ENCODE data around the gene CFAP54.

DNA sequence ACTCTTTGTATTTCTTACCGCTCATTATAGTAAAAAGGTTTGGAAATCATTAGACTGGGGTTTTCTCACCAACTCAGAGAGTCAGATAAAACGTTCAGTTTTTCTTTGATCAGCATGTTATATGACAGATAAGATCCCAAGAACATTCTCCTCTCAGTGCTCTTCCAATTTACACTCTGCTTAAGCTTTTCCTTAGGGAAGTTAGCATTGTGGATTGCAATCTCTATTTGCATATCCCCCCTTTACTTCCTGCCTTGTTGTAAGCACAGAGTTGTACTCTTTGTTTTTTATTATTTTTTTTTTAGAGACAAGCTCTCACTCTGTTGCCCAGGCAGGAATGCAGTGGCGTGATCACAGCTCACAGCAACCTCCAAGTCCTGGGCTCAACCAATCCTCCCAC is 11.4 kb upstream of the CFAP54 start:
- TF ChIP-seq, protein P1, sequence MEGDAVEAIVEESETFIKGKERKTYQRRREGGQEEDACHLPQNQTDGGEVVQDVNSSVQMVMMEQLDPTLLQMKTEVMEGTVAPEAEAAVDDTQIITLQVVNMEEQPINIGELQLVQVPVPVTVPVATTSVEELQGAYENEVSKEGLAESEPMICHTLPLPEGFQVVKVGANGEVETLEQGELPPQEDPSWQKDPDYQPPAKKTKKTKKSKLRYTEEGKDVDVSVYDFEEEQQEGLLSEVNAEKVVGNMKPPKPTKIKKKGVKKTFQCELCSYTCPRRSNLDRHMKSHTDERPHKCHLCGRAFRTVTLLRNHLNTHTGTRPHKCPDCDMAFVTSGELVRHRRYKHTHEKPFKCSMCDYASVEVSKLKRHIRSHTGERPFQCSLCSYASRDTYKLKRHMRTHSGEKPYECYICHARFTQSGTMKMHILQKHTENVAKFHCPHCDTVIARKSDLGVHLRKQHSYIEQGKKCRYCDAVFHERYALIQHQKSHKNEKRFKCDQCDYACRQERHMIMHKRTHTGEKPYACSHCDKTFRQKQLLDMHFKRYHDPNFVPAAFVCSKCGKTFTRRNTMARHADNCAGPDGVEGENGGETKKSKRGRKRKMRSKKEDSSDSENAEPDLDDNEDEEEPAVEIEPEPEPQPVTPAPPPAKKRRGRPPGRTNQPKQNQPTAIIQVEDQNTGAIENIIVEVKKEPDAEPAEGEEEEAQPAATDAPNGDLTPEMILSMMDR (conservative IDR thresholded peaks at IDR 0.05 in 1 of 2, IDR thresholded peaks at IDR 0.05 in 1 of 2; ENCODE audit: extremely low read depth in 1 of 2, insufficient read depth in 1 of 2, low read depth in 1 of 2, low read length in 2 of 2), result no peak
- TF ChIP-seq EZH2 (IDR thresholded peaks at IDR 0.05; ENCODE audit: borderline replicate concordance, low read length), result no peak

All from mammary epithelial cell (primary cell).